ENCODE results near the gene RHPN2.
"Not testable (repeated sequence)": the region's sequence is repeated elsewhere in the genome, so short reads cannot be mapped to it uniquely, and the experiment has no call there.

Gene RHPN2

DNA sequence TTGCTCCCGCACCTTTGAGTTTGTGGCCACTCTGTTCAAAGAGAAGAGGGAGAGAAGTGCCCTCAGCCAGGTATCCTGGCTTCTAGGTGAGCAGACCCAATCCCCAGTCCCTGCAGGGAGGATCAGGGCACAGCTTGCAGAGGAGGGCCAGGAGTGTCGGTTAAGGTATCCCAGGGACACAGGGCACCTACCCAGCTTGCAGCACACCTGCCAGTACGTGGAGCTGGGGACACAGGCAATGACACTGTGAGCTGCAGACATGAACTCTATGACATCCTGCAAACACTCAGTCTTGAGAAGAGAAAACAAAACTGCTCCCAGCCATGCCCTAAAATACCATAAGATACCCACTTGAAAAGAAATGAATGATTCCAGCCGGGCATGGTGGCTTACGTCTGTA, 38.1 kb downstream of the RHPN2 start:
- DNase-seq (ENCODE audit: low spot score), result not testable (repeated sequence)

DNA sequence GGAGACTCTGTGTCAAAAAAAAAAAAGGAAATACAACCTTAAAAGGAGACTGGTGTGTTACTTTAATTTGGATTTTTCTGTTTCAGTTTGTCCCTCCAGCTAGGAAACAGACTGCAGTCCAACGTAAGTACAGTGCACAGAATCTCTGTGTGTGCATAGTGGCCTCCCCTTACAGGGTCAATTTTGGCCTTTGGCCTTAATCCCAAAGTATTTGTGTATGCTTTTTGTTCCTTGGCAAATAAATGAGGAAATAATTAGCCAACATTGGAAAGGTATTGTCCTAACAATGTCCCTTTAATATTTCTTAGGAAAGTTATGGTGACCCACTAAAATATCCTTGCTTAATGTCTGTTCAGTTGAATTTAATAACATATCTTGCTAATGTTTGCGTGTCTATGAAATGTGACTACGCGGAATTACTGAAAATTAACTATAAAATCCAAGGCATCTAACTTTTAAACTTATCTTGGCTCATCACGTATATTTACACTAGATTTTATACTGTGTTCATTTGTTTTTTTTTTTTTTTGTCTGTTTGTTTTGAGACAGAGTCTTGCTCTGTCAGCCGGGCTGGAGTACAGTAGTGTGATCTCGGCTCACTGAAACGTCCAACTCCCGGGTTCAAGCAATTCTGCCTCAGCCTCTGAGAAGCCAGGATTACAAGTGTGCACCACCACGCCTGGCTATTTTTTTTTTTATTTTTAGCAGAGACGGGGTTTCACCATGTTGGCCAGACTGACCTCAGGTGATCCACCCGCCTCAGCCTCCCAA, 39.0 kb downstream of the RHPN2 start:
- DNase-seq (ENCODE audit: low spot score), result not testable (repeated sequence)

DNA sequence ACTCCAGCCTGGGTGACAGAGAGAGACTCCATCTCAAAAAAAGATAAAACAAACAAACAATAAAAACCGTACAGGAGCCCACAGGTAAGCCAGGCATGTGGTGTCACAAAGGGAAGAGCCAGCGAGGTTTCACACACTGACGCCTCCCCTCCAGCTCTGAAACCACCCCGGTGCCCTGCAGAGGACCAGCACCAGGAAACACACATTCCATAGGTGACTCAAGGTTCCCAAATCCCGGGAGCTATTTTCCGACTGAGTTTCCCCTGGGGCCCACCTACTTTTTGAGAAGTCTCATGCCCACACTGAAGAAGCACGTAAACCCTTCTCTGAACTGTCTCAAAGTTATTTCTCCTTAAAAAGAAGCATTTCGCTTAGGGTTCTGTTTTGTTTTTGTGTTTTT, 40.3 kb downstream of the RHPN2 start:
- DNase-seq (ENCODE audit: low spot score), result no peak

DNA sequence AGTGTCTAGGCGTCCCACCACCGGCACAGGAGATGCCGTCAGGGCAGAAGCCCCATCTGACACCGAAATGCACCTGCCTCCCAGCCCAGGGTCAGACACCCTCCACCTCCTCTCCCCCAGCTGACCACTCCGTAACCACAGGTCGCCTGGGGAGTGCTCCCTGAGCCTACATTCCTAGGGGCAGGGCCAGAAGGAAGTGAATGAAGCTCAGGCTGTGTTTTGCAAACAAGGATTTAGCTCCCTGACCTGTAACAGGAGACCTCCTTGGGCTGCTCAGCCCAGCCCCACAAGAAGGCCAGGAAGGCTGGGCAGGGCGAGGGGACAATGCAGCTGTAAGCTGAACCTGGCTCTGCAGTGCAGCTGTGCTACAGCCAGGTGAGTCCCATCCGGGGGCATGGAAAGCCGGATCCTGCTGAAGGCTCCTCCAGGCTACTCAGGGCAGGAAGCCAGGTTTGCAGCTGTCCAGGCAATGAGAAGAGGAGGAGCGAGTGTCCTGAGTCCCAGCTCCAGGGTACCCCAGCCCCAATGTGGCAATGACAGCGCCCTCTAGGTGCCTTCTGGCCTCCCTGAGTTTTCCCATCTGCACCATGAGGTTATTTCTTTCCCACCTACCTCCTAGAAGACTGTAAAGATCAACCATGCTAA, 42.1 kb downstream of the RHPN2 start:
- no peak for DNase-seq (ENCODE audit: low spot score)

DNA sequence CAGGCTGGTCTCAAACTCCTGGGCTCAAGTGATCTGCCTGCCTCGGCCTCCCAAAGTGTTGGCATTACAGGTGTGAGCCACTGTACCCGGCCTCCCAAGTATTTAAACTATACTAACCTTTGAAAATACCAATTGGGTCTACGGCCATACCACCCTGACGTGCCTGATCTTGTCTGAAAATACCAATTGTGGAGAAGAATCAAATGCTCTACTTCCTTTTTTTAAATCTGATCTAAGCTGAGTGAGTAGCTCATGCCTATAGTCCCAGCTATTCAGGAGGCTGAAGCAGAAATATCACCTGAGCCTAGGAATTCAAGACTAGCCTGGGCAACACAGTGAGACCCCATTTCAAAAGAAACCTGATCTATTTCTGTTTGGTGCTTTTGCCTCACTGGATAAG, 53.8 kb downstream of the RHPN2 start:
- DNase-seq (ENCODE audit: low spot score), result not testable (repeated sequence)

DNA sequence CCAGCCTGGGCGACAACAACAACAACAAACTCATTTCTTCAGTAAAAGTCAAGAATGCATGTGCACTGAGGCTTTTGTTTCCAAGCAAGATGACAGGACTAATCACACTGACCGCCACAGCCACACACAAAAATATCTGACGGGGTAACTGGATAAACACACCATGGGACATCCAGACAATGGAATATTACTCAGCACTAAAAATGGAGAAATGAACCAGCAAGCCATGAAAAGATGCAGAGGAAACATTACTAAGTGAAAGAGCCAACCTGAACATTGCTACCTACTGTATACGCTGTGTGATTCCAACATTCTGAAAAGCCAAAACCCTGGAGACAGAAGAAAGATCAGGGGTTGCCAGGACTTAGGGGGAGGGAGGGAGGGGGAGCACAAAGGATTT, 56.0 kb downstream of the RHPN2 start:
- DNase-seq (ENCODE audit: low spot score), result no peak

DNA sequence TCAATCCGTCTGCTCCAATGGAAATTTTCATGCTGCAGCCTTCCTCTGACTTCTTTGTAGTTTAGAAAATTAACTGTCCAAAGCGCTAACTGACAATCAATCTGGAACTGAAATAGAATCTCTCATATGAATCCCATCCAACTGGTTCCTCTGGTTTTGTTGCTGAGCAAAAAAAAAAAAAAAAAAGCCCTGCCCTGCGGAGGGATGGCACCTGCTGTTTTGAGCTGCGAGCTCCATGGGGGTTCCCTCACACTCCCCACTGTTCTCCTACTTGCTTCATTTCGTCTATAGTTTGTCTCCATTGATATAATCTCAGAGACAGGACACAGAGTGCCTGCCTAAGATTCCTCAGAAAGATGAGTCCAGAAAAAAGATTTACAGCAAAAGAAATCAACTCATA, 59.2 kb downstream of the RHPN2 start:
- DNase-seq (ENCODE audit: low spot score), result no peak

DNA sequence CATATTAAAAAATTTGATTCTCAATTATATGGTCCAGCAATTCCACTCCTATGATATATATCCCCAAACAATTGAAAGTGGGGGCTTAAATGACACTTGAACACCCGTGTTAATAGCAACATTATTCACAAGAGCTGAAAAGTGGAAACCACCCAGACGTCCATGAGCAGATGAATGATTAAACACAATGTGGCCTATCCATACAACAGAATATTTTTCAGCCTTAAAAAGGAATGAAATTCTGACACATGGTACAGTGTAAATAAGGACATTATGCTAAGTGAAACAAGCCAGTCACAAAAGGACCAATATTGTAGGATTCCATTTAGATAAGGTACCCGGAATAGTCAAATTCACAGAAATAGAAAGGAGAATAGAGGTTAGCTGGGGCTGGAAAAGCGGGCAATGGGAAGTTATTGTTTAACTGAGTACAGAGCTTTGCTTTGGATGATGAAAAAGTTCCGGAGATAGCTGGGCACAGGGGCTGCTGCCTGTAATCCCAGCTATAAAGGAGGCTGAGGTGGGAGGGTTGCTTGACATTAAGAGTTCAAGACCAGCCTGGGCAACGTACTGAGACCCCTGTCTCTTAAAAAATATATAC, 61.2 kb downstream of the RHPN2 start:
- DNase-seq (ENCODE audit: low spot score), result not testable (repeated sequence)

DNA sequence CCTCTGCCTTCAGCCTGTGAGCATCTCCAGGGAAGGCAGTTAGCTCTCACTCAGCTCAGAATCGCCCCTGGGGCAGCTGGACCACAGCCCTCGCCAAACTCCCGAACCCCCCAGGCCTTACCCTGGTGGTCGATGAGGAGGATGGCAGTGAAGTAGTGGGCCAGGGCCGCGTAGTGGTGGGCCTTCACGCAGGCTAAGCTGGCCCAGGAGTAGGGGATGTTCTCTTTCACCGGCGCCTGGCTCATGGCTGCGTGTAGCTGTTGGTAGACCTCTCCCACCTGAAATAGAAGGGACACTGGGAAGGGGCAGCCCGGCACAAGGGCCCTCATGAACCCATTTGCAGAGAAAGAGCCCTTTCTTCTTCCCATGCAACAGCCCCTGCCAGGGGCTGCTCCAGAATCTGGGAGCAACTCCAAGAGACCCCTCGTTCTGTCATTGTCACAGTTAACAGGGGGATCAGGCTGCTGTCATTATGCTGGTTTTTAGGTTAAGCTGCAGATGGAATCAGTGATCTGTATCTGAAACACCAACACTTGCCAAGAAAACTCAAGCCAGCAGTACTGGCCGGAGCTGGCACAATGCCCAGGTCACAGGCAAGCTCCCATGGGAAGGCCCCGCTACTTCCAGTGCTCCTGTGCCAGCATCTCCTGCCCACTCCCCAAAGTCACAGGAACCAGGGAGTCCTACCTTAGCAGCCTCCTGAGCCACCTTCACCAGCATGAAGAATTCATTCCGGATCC, 62.4 kb downstream of the RHPN2 start:
- DNase-seq (ENCODE audit: low spot score), result not testable (repeated sequence)

DNA sequence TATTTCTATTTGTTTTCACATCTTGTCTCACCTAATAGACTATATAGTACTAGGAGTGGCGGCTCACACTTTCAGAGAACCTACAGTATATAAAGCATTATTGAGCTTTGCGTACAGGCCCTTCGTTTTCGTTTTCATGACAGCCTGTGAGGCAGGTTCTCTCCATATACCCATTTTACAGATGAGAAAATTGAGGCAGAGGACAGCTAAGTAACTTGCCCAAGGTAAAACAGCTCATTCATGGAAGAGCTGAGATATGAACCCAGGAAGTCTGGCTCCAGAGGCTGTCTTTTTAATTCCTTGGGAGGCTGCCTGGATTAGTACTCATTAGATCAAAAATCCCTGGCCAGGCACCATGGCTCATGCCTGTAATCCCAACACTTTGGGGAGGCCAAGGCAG, 63.8 kb downstream of the RHPN2 start:
- no peak for DNase-seq (ENCODE audit: low spot score)

DNA sequence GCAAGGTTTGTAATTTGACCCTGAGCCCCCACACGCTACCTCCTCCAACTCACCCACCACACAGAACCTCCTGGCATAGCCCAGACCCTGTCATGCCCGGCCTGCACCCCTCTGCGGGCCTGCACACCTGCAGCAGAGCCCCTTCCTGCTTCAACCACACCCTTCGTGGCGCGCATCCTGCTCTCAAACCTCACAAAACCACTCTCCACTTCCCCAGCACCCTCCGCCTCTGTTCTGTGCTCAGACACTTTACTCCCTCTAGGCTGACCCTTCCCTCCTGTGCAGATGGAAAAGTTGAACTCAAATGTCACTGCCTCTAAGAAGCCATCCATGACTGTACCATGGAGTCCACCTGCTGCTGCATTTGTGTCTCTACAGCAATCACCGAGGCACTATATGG, 64.2 kb downstream of the RHPN2 start:
- peak; percentile 40 for DNase-seq (ENCODE audit: low spot score)

DNA sequence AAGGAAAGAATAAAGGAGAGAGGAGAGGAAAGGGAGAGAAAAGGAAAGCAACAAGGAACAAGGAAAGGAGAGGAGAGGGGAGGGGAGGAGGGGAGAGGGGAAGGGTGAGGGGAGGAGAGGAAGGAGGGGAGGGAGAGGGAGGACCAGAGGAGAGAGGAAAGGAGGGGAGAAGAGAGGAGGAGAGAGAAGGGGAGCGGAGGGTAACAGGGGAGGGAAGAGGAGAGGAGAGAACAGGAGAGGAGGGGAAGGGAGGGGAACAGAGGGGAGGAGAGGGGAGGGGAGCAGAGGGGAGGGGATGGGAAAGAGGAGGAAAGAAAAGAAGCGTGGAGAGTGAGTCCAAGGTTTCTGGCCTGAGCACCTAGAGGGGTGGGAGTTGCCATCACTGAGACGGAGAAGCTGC, 66.0 kb downstream of the RHPN2 start:
- DNase-seq (ENCODE audit: low spot score), result no peak

DNA sequence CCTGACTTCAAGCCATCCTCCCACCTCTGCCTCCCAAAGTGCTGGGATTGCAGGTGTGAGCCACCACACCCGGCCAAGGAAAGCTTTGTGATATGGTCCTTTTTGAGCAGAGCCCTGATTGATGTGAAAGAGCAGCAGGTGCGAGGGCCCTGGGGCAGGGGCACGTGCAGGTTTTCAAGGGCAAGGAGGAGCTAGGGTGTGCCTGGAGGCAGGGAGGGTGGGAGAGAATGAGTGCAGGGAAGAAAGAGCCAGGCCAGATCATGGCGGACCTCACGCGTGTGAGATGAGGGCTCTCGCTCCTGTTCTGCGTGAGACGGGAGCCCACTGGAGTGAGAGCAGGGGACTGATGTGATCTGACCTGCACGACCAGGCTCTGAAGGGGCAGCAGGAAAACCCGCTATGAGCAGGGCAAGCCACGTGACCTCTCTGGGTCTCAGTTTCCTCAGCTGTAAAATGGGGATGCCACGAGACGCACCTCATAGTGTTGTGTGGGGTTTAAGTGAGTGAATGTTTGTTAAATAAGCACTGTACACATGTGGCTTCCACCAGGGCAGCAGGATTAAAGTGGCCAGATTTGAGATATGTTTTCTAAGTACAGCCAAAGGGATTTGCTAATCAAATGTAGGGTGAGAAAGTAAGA, 66.9 kb downstream of the RHPN2 start:
- DNase-seq (ENCODE audit: low spot score), result no peak

DNA sequence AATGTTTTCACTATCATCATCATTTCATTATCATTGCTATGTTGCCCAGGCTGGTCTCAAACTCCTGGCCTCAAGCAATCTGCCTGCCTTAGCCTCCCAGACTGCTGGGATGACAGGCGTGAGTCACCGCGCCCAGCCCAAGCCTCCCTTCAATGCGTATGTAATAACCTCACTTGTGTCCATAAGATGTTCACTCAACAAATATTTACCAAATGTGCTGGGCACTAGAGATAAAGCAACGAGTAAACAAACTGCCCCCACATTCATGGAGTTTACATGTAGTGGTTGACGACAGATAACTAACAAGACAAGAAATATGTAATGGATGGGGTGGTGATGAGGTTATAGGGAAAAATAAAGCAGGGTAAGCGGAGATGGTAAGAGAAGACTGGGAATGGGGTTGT, 67.6 kb downstream of the RHPN2 start:
- not testable (repeated sequence) for DNase-seq (ENCODE audit: low spot score)

DNA sequence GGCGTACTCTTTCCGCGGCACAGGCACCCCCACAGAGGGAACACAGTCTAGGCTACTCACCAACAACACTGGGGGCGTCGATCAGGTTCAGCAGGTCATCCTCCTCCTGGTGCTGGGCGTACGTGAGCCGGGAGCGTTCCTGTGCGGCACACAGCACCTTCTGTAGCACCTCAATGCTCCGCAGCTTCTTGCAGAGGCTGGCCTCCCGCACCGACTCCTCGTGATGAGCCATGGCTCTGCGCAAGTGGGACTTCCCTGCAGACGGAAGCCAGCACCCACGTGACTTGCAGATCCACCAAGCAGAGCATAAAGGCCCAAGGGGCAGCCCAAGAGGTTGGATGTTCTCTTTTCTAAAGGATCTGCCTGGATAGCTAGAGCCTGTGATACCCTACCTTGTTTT, 68.7 kb downstream of the RHPN2 start:
- DNase-seq (ENCODE audit: low spot score), result not testable (repeated sequence)

DNA sequence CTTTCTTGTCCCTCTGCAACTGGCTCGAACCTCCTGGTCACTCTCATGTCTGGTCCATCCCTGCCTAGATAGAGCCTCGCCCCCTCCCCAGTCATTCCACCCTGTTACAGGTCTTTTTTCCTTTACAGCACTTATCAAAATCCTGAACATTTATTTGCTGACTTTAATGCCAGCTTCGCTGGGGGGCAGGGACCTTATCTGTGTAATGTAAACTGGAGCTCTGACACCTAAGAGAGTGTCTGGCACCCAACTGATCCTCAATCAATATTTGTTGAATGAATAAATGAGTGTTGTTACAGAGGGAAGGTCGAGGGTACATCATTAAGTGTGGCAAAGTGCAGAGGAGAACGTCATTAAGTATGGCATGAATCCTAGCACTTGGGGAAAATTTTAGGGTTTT, 76.0 kb downstream of the RHPN2 start:
- no peak for DNase-seq (ENCODE audit: low spot score)

DNA sequence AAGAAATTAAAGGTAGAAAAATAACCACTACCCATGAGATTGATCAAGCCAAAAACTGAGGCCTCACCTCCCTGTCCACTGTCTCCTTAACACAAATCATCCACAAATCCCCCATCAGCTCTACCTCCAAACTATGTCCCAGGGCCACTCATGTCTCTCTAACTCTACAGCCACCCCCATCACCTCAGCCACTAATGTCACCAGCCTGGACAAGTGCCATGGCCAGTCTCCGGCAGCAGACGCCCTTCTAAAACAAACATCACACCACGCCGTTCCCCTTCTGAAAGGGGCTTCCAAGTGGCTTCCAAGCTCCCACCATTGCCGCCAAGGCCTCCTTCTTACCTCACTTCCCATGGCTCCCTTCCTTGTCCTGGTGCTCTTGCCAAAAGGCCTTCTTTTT, 76.4 kb downstream of the RHPN2 start:
- not testable (repeated sequence) for DNase-seq (ENCODE audit: low spot score)

DNA sequence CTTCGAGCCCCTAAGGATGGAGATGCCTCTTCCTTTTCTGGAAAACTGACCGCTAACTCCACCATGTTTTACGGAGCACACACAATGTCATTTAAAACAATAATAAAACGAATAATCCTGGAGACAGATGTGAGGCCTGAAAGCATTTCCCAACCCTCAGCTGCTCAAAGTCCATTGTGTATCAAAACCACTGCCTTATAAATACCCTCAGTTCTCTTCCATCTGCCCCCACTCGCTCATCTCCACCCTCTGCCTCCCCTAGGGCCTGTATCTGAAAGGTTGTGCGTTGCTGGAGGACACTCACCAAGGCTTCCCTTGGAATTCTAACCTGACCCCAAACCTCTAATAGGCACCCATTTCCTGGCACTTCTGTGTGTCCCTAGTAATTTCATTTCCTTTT, 82.2 kb downstream of the RHPN2 start:
- DNase-seq (ENCODE audit: low spot score), result not testable (repeated sequence)

DNA sequence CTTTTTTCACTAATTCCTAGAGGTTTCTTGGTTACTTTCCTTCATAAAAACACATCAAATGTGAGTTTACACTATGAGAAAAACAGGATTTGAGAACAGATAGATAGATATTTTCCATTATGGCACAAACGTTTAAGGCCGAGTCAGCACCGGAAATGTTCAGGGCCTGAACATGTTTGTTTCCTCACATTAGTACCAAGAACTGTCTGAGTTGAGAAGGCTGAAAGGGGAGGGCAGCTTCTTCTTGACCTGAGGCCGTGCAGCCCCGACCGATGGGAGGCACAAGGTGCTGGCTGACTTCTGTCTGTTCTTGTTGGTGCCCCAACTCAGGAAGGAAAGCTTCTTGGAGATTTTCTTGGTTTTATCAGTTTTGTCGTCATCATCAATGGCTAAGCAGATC, 84.9 kb downstream of the RHPN2 start:
- not testable (repeated sequence) for DNase-seq (ENCODE audit: low spot score)

DNA sequence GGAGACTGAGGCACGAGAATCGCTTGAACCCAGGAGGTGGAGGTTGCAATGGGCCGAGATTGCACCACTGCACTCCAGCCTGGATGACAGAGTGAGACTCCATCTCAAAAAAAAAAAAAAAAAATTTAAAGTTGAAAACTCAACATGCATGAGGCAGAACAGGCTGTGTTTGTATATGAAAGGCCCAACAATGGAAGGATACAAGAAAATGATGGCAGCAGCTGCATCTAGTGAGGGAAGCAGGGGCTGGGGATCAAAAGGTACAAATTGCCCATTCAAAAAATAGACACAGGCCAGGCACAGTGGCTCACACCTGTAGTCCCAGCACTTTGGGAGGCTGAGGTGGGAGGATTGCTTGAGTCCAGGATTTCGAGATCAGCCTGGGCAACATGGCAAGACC, 86.9 kb downstream of the RHPN2 start:
- DNase-seq (ENCODE audit: low spot score), result not testable (repeated sequence)

DNA sequence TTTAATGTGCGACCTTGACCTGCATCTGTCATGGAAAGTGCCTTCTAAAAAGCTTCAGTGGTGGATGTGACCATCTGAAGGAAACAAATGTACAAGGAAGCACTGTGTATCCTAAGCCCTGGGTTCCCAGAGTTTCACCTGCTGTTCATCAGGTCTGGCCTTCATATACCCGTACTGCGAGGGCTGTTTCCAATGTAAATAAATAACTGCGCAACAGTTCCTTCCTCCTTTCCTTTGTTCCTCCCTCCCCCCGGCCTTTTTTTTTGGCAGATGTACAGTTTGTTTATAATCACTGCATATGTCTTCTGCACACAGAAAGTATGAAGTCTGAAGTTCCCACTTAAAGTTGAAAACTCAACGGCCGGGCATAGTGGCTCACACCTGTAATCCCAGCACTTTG, 87.4 kb downstream of the RHPN2 start:
- DNase-seq (ENCODE audit: low spot score), result no peak

DNA sequence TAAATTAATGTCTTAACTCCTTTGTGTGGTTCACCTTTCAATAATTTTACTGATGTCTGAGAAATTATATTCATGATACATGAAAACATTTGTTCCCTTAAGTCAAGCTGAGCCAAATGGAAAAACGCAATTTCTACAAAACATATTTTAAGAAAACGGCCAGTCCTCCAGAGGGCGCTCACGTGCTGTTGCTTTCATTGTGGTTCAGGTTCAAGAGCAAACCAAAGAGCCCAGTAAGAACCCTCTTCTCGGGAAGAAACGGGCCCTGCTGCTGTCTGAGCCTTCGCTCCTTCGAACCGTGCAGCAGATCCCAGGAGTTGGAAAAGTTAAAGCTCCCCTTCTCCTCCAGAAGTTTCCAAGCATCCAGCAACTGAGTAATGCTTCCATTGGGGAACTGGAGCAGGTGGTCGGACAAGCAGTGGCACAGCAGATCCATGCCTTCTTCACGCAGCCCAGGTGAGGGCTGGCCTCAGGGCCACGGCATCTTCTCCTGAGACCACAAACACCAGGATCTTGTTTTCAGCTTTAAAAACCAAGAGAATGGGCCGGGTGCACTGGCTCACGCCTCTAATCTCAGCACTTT, 88.4 kb downstream of the RHPN2 start:
- peak; percentile 53 for DNase-seq (ENCODE audit: low spot score)
